Coronary artery (tissue), 2 donors: Measurements from ENCODE around the gene KCNC3.
"Not testable (repeated sequence)": the region's sequence is repeated elsewhere in the genome, so short reads cannot be mapped to it uniquely, and the experiment has no call there.

ENCODE experiments used
- DNase-seq: peaks from one replicate; pipeline ENCODE4 v3.0.0-alpha.2; 2017; ENCODE audit warnings: low spot score
- H3K27ac ChIP-seq, 2 donors: fragments of 200-600 bp; sonication (generic); one replicate each; pipeline ENCODE4 v1.5.1; 2016 to 2019
- H3K4me3 ChIP-seq: fragments of 200-600 bp; sonication (generic); 2 replicates; pipeline ENCODE4 v1.5.1; 2016; ENCODE audit warnings: mild to moderate bottlenecking, moderate library complexity
- CTCF ChIP-seq: fragments of 200-600 bp; sonication (generic); IDR thresholded peaks from one replicate; pipeline ENCODE4 v1.5.1; 2019; ENCODE audit warnings: antibody characterized with exemption

The KCNC3 gene

GRCh38 chr19:50330365-50331078 is 1.3 kb upstream of the KCNC3 start:
- H3K4me3 ChIP-seq, result peak overlapping the region; percentile 65
- DNase-seq, result no peak
- TF ChIP-seq CTCF, result no peak
- H3K27ac ChIP-seq, result no peak overlapping the region

GRCh38 chr19:50329926-50330294 is 733 bp upstream of the KCNC3 start:
- Histone ChIP-seq H3K4me3 (peak overlapping the region; percentile 65), H3K27ac (peak overlapping the region in 1 of 2 donors; percentile 67)
- not testable (repeated sequence) for DNase-seq

DNA sequence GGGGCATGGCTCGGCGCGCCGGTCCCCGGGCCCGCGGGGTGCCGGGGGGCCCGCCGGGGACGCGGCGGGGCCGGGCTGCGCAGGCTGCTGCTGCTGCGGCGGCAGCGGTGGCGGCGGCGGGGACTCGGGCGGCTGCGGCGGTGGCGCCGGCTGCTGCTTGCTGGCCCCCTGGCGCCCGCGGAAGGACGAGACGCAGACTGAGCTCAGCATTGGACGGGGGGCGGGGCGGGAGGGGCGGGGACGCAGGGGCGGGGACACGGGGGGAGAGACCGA is 368 bp downstream of the KCNC3 start:
- no peak for TF ChIP-seq CTCF
- peak overlapping the region; percentile 65 for H3K4me3 ChIP-seq
- DNase-seq, result no peak
- peak overlapping the region in 1 of 2 donors; percentile 57 for H3K27ac ChIP-seq

DNA sequence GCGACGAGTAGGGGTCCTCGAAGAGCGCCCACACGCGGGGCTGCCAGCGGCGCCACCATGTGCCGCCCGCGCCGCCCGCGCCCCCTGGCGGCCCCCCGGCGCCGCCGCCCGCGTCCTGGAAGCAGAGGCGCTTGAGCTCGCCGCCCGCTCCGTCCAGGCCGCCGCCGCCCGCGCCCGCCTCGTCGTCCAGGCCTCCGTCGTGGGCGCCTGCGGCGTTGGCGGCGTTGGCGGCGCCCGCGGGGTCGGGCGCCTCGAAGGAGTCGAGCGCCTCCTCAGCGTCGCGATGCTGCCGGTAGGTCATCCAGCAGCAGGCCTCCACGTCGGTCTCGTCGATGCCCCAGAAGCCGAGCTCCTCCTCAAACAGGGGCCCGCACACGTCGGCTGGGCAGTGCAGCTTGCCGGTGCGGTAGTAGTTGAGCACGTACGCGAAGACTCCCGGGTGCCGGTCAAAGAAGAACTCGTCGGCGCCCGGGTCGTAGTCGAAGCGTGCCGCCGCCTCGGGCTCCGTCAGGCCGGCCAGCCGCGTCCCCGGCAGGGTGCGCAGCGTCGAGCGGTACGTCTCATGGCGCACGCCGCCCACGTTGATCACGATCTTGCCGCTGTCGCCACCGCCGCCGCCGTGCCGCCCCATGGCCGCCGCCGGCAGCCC is 829 bp downstream of the KCNC3 start:
- DNase-seq, result no peak
- peak overlapping the region in 1 of 2 donors; percentile 57 for H3K27ac ChIP-seq
- TF ChIP-seq CTCF, result no peak
- H3K4me3 ChIP-seq, result peak overlapping the region; percentile 65

- no peak for DNase-seq
- TF ChIP-seq CTCF, result no peak
- Histone ChIP-seq H3K4me3 (no peak overlapping the region), H3K27ac (no peak overlapping the region)
Observed at GRCh38 chr19:50327461-50328223, 1.5 kb downstream of the KCNC3 start.

- no peak for DNase-seq
- no peak overlapping the region for H3K27ac ChIP-seq
- H3K4me3 ChIP-seq, result no peak overlapping the region
- TF ChIP-seq CTCF, result no peak
Observed at GRCh38 chr19:50327013-50327412, 2.2 kb downstream of the KCNC3 start.

DNA sequence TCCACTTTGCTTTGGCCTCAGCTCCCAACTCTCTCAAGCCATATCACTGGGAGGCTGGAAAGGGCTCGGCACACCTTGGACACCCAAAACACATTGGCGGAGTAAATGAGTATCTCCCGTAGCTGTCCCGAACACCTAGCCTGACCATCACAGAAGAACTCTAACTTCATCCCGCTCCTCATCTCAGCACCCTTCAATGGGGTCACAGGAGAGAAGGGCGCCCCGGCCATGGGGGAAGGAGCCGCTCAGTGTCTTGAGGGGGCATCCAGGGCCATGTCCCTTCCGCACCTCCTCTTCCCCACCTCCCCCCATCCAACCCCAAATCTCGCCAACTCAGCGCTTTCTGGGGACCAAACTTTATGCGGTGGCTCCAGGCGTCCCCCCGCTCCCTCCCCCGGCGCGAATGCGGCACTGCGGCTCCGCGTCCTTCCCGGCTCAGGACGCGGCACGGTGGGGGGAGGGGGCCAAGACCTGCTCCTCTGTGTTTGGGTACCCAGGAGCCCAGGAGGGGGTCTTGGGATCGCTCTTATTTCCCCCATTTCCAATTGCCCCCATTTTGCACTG is 3.0 kb downstream of the KCNC3 start:
- no peak for TF ChIP-seq CTCF
- H3K27ac ChIP-seq, result no peak overlapping the region
- H3K4me3 ChIP-seq, result peak overlapping the region; percentile 49
- no peak for DNase-seq
